ENCODE results near the gene MAP3K14.

MAP3K14 gene

GRCh38 chr17:45231481-45232116 lies 85.2 kb downstream of the MAP3K14 start:
- DNase-seq = peak; percentile 41

DNA sequence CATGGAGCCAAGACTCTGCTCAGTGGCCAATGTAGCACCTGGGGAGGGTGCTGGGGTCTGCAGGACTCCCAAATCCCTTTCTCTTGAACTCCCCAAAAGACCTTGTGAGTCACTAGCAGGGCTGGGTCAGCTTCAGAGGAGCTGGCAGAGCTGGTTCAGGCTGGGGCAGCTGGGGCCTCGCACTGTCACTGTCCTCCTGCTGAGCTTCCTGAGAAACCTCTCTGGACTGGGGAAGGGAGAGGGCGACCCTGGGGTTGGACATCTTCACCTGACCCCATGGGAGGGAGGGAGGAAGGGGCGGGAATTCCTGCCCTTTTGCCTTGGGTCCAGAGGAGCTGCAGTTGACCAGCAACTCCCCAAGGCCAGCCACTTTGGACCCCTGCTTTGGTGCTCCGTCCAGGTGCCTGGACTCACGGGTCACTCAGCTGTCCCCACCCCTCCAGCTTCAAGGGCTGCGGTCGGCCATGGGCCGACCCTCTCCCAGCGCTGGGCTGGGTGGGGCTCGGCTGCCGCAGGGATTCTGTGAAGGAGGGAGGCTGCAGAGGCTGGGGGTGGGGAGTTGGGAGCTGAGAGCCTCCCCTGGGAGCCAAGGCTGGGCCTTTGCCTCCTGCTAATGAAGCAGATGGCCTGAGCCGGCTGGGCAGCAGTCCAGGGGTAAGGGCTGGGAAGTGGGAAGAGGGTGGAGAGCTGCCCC lies 85.9 kb downstream of the MAP3K14 start:
- peak; percentile 76 for DNase-seq

GRCh38 chr17:45230410-45230786 lies 86.4 kb downstream of the MAP3K14 start:
- no peak for DNase-seq

GRCh38 chr17:45229681-45230409 lies 87.0 kb downstream of the MAP3K14 start:
- no peak for DNase-seq

DNA sequence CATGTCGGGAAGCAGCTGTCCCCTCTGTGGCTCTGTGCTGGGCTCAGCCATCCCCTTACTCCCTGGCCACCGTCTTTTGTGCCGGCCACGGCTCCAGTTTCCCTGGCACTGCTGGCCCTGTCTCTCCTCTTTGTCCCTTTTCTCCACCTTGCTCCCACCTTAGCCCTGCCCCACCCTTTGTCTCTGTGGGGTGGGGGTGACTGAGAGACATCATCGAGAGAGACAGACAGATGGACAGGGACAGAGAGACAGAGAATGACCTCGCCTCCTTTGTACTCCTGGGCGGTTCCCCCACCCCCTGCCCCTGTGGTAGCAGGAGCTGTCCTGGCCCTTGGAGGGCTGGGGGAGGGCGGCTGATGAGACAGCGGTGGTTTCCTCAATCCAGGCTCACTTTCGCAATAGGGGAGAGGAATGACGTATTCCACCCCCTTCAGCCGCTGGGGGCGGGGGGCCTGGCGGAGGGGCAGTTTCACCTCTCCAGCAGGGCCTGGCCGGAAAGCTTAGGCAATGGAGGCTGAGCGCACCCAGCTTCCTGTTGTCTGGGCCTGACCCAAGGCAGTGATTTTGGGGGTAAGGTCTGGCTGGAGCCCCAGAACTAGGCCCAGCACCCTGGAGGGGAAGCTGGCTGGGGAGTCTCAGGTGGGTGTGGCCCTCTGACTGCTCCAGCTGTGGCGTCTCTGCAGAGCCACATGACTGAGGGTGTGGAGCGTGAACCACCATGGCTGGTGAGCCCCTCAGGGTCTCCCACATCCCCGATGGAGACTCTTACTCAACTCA lies 87.9 kb downstream of the MAP3K14 start:
- DNase-seq = no peak

DNA sequence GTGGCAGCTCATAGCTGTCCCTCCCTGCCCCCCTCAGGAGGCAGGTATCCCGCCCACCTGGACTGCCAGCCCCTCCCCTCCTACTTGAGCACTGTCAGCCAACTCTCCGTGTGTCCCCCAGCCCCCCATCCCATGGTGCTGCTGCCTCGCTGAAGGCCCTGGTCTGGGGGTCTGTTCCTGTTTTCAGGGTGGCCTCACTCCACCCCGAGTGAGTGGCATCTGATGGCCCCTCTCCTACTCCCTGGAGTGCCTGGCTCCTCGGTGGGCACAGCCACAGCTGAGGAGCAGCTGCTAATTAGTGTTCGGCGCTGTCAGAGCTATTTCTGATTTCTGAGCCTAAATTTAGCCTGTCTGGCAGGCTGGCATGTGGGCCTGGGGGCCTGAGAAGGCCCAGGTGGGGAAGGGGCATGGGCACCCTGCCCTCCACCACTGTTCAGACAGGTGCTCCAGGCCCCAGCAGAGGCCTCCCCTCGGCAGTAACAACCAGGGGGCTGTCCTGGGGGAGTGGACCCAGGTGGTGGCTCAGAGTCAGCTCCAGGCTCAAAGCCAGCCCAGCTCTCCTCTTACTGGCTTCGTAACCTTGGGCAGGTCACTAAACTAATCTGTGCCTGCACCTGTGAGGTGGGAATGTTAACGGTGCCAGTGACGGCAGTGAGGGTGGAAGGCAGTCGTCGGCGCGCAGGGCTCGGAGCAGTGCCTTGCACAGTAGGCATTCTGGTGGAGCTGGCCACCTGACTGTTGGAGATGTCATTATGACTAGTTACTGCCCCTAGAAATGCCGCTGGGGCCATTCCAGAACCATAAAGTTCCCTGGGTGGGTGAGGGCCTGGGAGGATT lies 88.7 kb downstream of the MAP3K14 start:
- DNase-seq = no peak

DNA sequence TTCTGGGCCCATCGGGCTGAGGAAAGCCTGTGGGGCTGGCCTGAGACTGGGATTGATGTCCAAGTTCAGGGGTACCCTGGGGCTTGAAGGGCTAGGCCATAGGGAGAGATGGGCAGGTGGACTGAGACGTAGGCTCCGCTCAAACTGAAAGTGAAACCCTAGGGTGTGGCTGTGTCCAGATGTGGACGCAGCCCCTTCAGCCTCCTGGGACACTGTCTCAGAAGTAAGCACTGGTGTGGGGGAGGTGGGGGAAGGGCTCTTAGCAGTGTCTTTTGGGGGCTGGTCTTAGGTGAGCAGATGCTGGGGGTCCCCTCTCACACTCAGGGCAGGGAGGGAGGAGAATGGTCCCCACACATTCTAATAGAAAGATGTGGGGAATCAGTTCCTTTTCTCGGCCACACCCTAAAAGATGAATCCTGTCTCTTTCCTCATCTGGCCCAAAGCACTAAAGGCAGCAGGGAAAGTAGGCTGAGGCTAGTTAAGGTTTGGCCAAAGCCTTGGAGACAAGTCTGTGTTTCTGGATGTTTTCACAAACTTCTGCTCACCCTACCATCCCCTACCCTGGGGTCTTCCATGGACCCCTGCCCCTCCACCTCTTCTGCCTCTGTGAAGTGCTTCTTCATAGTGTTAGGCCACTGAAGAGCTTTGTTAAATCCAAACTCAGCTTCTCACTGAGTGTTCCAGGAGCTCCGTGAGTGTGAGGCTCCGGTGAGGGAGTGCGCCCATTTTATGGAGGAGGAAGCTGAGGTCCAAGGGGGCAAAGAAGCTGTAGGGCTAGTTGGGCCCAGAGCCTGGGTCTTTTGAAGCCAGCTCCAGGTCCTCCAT lies 89.5 kb downstream of the MAP3K14 start:
- DNase-seq = no peak

DNA sequence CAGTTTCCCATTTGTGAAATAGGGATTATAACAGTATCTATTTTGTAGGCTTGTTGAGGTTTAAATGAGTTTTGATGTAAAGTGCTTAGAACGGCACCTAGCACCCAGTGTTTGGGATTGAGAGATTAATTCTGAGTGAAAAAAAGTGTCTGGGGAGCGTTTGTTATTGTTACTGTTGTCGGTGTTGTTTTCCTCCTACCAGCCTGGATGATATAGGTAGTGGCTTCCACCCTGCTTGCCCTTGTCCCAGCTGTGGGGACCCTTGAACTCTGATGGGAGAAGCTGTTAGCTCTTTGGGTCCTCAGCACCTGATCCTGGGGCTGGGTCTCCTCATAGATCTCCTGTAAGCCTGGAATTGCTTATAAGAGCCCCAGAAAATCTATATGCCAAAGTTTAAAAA lies 90.2 kb downstream of the MAP3K14 start:
- no peak for DNase-seq

DNA sequence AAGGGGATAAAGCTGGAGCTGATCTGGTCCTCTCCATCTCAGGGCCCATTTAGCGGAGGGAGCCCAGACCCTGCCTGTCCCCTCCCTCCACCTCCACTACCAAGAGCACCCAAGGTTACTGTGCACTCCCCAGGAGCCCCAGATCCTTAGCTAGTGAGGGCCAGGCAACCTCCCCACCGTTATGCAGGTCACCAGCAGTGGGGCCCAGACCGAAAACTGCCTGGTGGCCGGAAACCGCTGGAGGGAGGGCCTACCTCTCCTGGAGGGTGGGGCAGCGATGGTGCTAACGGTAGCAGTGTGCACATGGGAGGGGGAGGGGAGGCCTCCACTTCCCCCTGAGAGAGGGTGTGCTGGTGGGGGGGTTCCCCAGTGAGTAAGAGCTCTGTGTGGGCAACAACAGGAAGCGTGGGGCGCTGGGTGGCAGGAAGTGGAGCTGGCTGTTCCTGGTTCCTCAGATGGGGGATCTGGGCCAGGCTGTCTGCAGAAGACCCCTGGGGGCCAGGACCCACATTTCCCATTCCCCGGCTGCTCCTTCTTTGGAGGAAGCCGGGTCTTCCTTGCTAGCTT lies 90.8 kb downstream of the MAP3K14 start:
- no peak for DNase-seq

DNA sequence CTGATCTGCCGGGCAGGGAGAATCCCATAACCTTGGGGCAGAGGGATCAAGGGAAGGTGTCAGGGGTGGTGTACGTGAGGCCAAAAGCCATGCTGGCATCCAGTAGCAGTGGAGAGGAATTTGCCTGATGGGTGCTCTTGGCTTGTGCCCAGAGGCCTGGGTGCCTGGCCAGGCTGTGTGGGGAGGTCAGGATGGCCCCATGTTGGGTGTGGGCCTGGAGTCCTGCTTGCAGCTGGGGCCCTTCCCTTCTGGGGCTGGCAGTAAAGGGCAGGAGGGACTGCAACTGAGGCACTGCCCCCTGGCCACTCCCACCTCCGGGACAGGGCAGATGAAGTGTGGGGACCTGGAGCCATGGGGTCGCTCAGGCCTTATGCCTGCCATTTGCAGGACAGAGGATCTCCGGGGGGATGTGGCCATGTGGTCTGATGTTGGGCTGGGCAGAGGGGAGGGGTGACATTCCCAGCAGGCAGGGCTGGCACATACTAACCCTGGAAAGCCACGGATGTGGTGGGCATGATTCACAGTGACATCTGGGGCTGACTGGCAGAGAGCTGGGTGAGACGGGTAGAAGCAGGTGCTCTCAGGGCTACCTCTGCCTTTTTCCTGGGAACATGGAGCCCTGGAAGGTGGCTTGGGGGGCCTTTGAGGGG lies 91.6 kb downstream of the MAP3K14 start:
- no peak for DNase-seq

DNA sequence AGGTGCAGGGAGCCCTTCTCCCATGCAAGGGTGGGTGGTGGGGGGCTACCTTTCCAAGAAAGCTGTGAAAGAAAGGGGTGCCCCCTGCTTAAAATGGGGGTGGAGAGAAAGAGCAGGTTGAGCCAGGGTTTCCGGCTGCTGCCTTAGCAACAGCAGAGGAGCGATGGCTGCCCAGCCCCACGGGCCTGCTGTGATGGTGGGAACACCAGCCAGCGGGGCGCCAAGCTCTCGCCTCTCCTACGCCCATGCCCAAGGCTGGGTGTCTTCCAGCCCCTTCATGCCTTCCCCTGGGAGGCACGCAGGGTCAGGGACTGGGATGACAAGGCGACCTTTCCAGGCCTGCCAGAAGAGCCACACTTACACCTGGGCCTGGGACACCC lies 92.2 kb downstream of the MAP3K14 start:
- no peak for DNase-seq

- no peak for DNase-seq
Measured at GRCh38 chr17:45223539-45224528, 93.0 kb downstream of the MAP3K14 start.

DNA sequence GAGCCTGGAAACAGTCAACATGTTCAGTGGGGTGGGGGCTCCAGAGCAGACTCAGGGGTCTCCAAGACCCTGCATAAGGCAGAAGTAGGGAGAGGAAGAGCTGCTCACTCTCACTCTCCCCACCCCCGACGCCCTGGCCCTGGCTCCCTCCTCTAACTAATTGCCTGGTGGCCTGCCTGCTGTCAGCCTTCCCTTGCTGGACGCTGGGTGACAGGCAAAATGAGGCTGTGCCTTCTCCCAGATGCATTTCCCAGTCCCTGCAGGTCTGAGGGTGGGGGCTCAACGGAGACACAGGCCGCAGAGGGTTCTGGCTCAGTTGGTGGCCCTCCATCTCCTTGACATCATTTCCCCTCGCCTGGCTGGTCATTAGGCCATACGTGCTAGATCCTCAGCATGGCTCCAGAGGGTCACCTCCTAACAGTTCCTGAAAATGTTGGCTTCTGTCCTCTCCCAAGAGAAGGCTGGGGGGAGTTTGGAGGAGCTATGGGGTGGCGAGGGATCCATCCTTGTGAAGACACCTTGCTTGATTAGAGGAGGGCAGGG lies 93.8 kb downstream of the MAP3K14 start:
- DNase-seq = no peak

DNA sequence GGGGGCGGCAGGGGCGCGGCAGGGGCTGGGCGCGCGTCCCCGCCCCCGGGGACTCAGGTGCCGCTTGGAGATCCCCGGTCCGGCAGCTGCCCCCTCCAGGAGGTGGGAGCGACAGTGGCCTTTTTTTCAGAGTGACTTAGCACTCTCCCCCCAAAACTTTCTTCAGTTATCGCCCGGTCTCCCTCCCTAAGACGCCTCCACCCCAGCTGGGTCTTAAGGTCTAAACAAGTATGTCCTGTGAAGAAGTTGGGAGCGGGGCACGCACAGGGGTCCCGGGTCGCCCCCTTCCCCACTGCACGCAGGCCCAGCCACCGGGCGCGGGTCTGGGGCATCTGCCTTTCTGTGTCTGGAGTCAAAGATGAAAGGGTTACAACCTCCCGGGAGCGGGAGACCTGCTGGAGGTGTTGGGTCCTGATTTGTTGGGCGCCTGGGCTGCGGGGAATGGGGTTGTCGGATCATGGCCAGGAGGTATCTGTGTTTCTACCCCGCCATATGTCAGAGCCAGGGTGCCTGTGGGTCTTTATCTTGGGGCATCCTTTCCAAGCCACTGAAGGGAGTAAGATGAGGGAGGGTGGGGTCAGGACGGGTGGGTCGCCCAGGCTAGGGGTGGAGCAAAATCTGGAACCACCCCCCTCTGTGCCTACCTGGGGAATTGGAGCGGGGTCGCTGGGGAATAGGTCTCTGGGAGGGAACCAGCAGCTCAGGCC lies 94.4 kb downstream of the MAP3K14 start:
- no peak for DNase-seq

DNA sequence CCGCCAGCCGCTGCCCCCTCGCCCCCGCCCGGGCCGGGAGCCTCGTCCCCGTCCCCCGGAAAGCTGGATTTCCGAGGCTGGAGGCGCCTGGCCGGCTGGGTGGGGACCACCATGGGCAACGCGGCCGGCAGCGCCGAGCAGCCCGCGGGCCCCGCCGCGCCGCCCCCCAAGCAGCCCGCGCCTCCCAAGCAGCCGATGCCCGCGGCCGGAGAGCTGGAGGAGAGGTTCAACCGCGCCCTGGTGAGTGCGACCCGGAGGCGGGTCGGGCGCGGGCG lies 94.9 kb downstream of the MAP3K14 start:
- no peak for DNase-seq

- no peak for DNase-seq
Measured at GRCh38 chr17:45221081-45222013, 95.5 kb downstream of the MAP3K14 start, which contains the start of gene FMNL1. FMNL1 (plus strand) TSS chr17:45221885; CDS start chr17:45222125, 240 bp downstream.

- no peak for DNase-seq
Measured at GRCh38 chr17:45220079-45220478, 96.7 kb downstream of the MAP3K14 start.

All from NCI-H524 treated with DMSO at 0.1 percent for 48 hours (cell line).